LHCN-M2 (cell line): Measurements from ENCODE around the gene KANK4. TPM values are rescaled to one million over a fixed set of nuclear protein-coding genes. Genes with fewer than 3 reads are reported as not detected.
A peak's percentile ranks its signal among the peaks of the same experiment; 100 is the strongest.

ENCODE experiments used
- DNase-seq: peaks from one replicate; pipeline ENCODE4 v3.0.0-alpha.2; 2012; ENCODE audit warnings: low read depth
- polyA plus RNA-seq: library from polyadenylated mRNA; unstranded; fragments of >200 nt; gene quantifications from one replicate; pipeline ENCODE4 v1.2.1, GENCODE V29; 2012; ENCODE audit warnings: missing spikeins
- total RNA-seq: library from RNA; depleted of rRNA; stranded (reverse); fragments of >200 nt; gene quantifications from 2 replicates; pipeline ENCODE4 v1.2.3, GENCODE V29; 2014; rRNA removed

KANK4 gene
- 0.06 and 0.26 TPM in 2 replicates for total RNA-seq
- polyA plus RNA-seq: 0.02 TPM

DNA sequence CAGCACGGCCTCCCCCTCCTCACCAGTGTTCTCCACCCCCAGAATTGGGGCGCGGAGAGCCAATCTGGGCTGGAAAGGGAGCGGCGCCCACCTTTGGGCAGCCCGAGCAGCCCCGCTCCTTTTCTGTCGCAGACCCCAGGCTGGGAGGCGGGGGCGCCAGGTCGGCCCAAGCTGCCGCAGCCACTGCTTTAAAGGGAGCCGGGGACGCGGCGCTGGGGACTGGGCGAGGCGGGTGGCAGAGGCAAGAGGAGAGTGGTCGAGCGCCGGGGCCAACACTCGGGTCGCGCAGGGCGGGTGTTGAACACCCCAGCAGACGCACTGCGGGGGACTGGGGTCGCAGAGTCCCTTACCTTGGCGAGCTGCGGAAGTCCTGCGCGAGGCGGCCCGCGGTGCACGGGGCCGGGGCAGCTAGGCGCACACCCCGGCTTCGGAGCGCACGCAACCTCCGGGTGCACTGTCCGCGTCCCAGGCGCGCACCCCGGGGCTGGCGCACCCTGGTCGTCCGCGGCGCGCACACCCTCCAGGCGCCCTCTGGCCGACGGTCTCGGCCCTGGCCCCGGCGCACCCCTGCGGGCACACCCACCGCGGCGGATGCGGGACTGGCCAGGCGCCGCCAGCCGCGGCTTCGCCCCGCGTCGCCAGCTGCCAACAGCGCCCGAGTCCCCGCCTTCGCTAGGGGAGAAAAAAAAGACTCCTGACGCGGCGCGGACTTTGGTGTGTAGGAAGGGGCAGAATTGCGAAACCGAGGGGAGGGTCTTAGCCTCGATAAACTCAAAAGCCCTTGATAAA is at the start of gene KANK4:
TSS of gene KANK4 (minus strand) at position 679 of the 789 bp plus-strand sequence. CDS start 37,870 bp downstream, outside the sequence.
- DNase-seq: no peak

DNA sequence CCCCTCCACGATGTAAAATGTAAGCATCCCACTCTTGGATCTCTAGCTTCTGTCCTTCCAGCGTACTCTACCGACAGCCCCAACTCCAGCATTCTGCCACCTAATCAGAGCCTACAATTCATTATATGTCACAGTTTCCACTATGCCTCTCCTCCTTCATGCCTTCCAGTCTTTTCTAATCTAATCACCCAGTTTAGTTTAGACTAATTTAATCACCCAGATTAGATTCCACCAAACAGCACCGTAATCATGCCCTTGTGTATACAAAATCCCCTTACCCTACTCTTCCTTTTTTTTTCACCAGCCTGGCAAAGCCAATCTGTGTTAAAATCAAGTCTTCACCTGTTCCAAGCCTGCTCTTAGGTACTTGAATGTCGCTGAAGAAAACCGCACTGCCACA is 49.8 kb upstream of the KANK4 start:
- no peak for DNase-seq

DNA sequence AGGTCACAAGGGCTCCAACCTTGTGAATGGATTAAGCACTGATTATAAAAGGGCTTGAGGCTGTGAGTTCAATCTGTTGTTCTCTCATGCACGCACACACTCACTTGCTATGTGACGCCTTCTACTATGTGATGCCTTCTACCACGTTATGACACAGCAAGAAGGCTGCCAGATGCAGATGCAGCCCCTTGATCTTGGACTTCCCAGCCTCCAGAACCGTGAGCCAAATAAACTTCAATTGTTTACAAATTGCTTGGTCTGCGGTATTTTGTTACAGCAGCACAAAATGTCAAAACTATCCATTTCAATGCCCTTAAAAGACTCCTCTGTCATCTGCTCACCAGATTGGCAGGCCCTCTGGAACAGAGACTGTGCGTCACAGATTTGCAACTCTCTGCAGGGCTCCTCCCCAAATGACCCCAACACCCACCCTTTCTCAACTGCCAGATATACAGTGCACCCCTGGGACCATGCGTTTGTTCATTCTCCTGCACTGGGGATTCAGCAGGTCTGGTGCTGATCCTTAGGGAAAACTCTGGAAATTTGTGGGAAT is 47.8 kb upstream of the KANK4 start:
- no peak for DNase-seq

DNA sequence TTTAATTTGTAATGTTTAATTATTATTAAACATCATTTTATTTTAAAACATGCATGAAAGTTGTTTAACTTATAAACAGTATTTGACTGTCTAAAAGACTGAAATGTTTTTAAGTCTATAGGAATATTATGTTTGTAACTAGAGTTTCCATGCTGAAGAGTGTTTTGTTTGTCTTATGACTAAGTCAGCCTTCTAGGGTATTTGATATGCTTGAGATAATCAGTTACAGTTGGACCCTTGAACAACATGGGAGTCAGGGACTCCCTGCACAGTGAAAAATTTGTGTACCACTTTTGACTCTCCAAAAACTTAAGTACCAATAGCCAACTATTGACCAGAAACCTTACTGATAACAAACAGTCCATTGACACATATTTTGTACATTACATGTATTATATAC is 45.5 kb upstream of the KANK4 start:
- DNase-seq: peak; percentile 36

DNA sequence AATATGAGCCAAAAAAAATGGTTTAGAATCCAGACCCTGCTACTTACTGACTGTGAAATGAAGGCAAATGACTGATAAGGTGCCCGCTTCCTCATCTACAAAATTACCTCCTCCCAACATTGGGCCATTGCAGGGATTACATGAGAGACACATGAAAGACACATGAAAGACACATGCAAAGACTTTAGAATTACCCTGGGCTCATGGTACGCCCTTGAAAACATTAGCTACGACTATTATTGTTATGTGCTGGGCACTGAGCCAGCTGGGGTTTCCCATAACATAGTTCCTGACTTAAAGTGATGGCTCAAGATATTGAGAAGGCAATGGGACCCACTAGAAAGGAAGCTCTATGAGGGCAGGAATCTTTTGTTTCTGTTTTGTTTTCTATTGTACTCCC is 43.7 kb upstream of the KANK4 start:
- no peak for DNase-seq

DNA sequence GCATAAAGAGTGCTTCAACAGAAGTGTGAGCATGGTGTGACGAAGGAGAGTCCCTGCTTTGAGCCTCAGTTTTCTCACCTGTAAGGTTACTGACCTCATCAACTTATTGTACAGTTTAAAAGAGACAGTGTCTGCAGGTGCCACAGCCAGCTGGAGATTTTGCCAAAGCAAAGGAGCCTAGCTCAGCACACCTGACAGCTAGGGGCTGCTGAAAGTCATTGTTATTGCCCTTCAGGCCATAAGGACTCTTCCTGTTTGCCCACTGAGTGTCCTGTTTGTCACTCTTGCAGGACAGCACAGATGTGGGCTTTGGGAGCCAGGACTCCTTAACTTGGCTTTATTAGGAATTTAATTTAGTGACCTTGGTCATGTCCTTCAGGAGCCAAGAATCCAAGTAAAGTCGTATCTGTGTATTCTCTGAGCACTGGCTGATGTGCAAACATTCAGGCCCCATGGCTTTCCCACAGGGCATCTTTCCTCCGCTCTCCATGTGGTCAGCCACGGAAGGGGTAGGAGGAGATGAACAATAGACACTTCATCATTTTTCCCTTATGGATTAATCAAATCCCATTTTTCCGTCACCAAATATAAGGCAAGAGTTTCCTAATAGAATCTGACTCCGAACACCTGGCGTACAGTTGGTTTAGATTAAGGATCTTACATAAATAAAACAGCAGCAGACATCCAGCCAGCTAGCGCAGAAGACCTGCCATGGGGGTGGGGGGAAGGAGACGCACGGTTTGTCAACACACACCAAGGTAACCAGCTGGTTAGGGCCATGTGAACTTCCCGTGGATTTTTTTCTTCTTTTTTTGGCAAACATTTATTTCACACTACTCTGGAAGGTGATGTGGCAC is 43.1 kb upstream of the KANK4 start:
- DNase-seq: no peak

DNA sequence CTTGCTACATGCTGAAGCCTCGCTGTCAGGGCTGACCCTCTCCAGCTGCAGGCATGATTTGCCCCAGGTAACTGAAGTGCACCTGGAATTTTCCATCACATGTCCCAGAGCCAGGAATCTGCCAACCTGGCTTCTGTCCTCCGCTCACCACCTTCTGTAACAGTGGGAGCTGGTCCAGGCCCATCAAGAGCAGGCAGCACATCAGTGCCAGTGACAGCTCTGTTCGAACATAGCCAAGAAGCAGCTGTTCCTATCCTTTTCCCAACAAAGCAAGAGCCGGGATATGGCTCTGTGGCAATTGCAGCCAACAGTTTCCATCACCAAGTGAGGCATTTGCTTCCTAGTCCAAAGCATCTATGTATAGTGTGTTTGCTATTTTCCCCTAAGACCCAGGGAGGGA is 42.2 kb upstream of the KANK4 start:
- DNase-seq: no peak

DNA sequence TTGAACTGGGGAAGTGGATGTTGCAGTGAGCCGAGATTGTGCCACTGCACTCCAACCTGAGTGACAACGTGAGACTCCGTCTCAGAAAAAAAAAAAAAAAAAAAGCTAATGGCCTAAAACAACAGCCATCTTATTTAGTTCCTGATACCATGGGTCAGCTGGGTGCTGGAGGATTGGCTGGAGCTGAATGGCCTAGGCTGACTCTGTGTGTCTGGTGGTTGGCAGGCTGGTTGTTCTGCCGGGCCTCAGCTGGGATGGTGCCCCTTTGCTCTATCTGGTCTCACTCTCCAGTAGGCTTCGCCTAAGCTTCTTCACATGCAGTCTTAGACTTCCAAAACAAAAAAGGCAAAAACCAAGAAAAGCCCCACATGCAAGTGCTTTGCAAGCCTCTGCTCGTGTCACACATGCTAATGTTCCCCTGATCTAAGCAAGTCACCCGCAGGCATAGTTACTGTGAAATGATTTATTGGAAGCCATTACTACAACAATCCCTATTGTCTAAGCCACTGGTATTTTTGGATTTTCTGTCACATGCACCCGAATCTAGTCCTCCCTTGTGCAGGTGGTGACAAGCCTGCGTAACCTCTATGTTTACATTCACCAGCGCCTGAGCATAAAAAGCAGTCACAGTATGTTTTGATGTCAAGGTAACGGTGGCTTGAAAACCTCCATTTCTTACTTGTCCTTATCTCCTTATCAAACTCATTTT is 39.6 kb upstream of the KANK4 start:
- no peak for DNase-seq

DNA sequence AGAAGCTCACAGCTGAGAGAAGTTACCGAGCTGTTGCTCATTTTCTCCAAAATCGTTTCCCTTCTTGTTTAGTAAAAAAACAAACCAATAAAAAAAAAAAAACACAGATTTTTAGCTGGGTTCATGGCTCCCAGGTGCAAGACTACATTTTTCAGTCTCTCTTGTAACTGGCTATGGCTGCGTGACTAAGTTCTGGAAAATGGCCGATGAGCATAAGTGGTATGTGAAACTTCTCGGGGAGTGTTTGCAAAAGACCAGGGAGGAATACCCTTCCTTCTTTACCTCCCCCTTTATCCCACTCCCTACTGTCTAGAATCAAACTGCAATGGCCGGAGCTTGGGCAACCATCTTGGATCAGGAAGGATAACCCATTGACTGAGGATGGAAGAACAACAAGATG is 38.7 kb upstream of the KANK4 start:
- DNase-seq: no peak

DNA sequence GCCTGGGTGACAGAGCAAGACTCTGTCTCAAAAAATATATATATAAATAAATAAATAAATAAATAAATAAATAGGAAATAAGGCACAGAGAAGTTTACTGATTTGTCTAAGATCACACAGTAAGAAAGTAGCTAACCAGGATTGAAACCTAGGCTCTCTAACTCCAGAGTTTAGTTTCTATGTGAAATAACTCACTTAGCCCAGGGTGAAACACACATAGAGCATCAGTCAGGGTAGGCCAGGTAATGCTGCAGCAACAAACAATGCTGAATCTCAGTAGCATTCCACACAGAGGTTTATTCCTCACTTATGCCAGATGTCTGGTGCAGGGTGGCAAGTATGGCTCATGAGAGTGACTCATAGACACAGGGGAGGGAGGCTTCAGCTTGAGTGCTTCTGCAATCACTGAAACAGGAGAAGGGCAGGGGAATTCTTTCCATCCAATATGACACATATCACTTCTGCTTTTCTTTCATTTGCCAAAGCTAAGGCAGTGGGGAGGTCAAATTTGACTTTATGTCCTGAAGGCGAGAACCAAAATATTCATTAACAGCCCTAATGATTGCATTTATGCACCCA is 37.1 kb upstream of the KANK4 start:
- DNase-seq: peak; percentile 89

DNA sequence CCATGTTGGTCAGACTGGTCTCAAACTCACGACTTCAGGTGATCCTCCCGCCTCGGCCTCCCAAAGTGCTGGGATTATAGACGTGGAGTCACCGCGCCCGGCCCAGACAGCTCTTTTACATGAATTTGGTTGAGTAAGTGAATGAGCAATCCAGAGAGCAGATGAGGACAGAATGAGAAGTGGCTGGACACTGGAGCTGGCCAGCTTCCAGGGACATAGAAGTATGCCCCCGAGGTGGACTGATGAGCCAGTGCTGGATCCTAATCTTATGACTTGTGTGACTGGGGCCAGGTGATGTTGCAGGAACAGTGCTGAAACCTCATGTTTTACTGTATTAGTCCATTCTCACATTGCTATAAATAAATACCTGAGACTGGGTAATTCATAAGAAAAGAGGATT is 35.9 kb upstream of the KANK4 start:
- no peak for DNase-seq

DNA sequence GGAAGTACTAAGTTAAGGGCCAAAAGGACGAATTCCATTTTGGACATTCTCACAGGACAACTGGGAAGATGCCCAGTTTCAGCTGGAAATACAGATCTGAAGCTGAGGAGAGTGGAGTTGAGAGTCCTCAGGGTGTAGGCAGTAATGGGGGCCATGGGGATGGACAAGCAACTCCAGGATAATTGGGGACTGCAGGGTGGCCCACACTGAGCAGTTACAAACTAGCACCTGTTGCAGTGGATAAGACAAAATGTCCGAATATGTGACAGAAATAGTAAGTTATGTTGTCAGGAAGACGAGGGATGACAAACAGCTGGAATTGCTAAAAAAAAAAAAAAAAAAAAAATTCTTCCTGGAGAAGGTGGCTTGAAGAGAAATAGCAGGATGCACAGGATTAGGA is 34.6 kb upstream of the KANK4 start:
- no peak for DNase-seq

DNA sequence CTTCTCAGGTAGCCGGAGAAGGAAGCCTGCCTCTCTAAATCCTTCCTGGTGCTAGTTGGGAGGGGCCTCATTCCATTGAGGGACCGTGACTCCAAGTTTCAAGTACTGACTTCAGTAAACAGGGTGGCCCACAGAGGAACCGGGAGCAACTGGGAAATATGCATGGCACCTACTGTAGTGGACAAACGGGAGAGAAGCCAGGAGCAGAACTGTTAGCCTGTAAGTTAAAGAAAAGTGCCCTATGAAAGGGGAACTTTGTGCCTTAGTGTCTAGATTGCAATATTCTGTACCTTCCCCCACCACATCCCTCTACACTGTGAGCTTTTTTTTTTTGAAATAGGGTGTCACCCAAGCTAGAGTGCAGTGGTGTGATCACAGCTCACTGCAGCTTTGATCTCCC is 33.2 kb upstream of the KANK4 start:
- DNase-seq: no peak

DNA sequence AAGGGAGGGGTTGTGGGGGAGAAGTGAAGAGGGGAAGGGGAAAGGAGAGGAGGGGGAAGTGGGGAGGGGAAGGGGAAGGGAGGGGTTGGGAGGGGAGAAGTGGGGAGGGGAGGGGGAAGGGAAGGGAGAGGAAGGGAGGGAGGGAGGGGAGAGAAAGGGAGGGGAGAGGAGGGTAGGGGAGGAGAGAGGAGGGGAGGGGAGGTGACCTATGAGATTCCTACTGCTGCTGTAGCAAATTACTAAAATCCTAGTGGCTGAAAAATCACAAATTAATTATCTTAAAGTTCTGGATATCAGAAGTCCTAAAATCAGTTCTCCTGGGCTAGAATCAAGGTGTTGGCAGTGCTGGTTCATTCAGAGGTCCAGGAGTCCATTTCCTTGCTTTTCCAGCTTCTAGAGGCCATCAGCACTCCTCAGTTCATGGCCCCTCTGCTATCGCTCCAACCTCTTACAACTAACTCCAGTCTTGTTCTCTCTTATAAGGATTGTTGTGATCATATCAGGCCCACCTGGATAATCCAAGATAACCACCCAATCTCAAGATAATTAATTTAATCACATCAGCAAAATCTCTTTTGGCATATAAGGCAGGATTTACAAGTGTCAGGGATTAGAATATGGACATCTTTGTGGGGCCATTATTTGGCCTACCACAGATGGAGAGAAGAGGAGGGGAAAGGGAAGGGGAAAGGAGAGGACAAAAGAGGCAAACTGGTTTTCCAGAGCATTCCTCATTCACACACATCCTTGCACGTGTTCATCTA is 30.4 kb upstream of the KANK4 start:
- DNase-seq: no peak

DNA sequence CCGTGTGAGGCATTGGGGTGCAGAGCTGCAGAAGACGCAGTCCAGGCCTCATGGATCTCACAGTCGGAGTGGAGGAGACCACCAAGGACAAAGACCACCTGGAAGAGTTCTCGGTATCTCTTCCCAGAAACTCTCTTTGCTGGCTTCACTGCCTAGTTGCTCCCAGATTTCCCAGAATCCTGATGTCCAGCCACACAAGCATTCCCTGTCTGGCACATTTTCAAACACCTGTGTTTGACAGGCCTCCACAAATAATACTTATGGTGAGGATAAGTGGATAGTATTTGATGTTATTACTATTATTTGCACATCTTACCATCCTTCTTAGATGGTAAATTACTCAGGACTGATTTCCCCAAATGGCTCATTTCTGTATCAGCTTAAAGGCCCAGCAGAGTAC is 27.7 kb upstream of the KANK4 start:
- no peak for DNase-seq

DNA sequence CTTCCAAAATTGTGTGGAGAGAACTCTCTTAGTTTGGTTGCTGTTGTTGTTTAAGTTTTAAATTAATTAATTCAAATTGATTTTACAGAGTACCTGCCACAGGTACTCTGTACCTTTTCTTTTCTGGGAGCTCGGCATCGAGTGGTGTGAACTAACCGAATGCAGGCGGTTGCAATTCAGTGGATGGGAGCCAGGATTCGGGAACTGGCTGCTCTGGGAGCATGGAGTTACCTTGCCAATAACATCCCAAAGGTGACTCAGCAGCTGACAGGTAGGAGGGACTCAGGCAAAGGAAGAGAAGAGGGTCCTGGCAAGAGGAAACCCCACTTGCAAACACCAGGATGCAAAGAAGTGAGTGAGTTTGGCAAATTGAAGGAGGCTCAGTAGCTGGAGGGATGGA is 24.7 kb upstream of the KANK4 start:
- DNase-seq: no peak

DNA sequence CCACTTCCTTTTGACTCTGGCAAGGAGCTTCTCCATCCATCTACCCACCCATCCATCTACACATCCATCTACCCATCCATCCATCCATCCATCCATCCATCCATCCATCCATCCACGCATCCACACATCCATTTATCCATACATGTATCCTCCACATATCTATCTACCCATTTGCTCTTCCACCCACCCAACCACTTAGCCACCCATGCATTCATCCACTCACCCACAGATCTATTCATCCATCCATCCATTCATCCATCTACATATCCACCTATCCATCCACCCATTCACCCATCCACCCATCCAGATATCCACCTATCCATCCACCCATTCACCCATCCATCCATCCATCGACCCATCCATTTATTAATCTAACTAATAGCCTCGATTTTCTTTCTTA is 23.0 kb upstream of the KANK4 start:
- DNase-seq: no peak

DNA sequence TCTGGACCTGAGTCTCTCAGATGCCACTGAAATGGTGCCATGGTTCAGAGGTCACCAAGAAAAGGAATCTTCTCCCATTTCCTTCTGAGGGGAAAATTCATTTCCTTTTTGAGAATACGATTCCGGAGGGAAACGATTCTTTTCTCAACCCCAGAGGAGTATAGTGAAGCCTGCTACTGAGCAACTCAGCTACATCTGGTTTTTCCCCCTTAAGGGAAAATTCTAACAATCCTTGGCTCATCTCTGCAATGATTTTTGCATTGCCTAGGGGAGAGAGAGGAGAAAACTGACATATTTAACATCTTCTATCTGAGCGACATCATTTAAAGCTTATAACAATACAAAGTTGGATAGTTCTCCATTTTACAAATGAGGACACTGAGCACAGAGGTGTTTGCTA is 22.4 kb upstream of the KANK4 start:
- DNase-seq: no peak

DNA sequence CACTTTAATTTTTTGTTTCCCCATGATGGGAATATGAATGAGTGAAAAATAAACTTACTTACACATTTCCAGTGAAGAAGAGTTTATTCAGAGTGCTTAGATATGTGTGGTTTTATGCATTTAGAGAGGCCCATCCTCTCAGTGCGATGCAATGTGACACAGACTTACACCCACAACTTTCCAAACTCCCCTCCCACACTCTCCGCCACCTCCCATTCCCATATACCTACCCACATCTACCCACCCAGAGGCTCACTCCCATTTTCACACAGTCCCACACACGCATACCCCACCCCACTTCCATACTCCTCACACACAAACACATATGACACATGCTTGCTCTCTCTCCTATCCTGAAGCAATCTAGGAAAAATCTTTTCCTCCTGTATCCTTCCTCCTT is 21.9 kb upstream of the KANK4 start:
- no peak for DNase-seq

DNA sequence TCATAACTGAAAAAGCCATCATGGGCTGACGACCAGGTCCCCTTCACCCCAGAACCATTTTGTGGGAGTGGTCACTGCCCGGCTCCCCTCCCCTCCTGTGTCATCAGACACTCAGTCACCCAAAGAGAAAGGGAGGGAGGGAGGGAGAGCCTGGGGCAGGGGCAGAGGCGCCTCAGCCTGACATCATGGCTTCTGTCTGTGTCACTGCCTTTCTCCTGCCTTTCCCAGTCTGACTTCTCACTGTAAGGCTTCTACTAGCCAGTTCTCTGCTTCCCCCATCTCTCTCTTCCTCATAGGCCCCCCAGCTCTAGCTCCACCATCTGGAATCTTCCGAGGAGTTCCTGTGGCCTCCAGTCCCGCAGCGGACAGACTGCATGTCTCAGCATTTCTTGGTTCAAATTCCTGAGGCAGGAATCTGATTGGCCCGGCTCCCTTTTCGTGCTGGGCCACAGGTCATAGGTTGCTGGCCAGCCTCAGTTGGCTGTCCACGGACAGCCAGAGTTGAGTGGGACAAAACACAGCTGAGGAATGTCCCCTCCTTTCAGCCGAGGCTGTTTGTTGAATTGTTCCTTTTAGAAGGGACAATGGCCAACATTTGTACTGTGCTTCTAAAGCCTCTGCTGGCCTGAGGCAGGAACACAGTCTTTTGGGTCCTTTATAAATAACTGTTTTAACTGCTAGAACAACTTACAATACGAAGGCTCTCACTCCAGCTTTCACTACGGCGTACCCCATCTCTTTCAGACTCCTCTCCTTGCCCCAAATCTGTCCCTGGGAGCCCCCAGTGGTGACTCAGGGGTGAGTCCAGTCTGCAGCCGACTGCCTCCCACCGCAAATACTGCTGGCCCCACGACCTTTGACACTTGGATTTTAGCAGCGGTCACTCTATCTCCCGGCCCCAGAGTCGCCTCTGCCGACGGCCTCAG is 18.7 kb upstream of the KANK4 start:
- no peak for DNase-seq
